HCT116 (cell line): Measurements from ENCODE around the gene GEMIN2. TPM values are rescaled to one million over a fixed set of nuclear protein-coding genes. Genes with fewer than 3 reads are reported as not detected.
A peak's percentile ranks its signal among the peaks of the same experiment; 100 is the strongest.

ENCODE experiments used
- ATAC-seq: fragments of 200-7000 bp; cut with Tn5 transposase; 2 replicates; pipeline ENCODE4 v1.9.1; 2020; ENCODE audit warnings: mild to moderate bottlenecking, moderate library complexity
- BruUV-seq: library from RNA; stranded (reverse); fragments of 400-500 nt; replicated peaks from 2 replicates; lab custom pipeline; 2021; lab: Mats Ljungman, UMichigan
- CTCF ChIA-PET: fragments of 300-600 bp; sonication (Branson Sonifier 250); formaldehyde crosslinking; loops from one replicate; lab custom pipeline; 2021; ENCODE audit warnings: antibody characterized with exemption; lab: Charles Lee
- POLR2A ChIA-PET: fragments of 300-600, 350-600 bp; sonication (Branson Sonifier 250); formaldehyde crosslinking; loops from one replicate; lab custom pipeline; 2021; ENCODE audit warnings: antibody characterized with exemption; lab: Charles Lee
- RAD21 ChIA-PET, 2 experiments: fragments of 300-600 bp; sonication (Branson Sonifier 250); formaldehyde crosslinking; loops; one replicate each; lab custom pipeline; 2023; ENCODE audit warnings: low total read pairs in 2 of 2; ENCODE audit not compliant: uncharacterized antibody in 2 of 2, unreplicated experiment in 2 of 2, low non-redundant PET in 1 of 2; lab: Charles Lee
- DNase-seq: peaks from one replicate; pipeline ENCODE4 v3.0.0-alpha.2; 2010; ENCODE audit warnings: low read depth, low spot score
- H2AFZ ChIP-seq: fragments of 200-600 bp; shearing (Covaris generic), sonication (generic); 2 replicates; pipeline ENCODE4 v1.6.1; 2017; ENCODE audit warnings: low read depth, mixed run types, mixed read lengths, antibody characterized with exemption, low read length; ENCODE audit not compliant: poor library complexity, severe bottlenecking
- H3K27ac ChIP-seq: 2 replicates; pipeline ENCODE4 v1.5.1; 2012; ENCODE audit warnings: low read depth, low read length
- H3K27me3 ChIP-seq: fragments of 200-600 bp; sonication (generic); 2 replicates; pipeline ENCODE4 v1.6.1; 2016; ENCODE audit warnings: mixed run types, low read length, mixed read lengths; ENCODE audit not compliant: insufficient read depth
- H3K36me3 ChIP-seq, 2 experiments: fragments of 200-500 bp in 1 of 2; fragments of 200-600 bp in 1 of 2; sonication (Bioruptor generic) in 1 of 2; sonication (generic) in 1 of 2; 2 replicates each; pipeline versions ENCODE4 v1.5.1 to v1.6.1; 2014 to 2016; ENCODE audit warnings: low read length in 2 of 2, inconsistent platforms in 1 of 2, mixed read lengths in 1 of 2, mixed run types in 1 of 2; ENCODE audit not compliant: insufficient read depth in 2 of 2, control insufficient read depth in 1 of 2
- H3K4me1 ChIP-seq, 2 experiments: fragments of 200-600 bp in 1 of 2; sonication (generic) in 1 of 2; 2 replicates each; pipeline versions ENCODE4 v1.5.1 to v1.6.1; 2012 to 2017; ENCODE audit warnings: low read length in 2 of 2, inconsistent platforms in 1 of 2, mild to moderate bottlenecking in 1 of 2, mixed read lengths in 1 of 2, mixed run types in 1 of 2, moderate library complexity in 1 of 2; ENCODE audit not compliant: insufficient read depth in 2 of 2, control insufficient read depth in 1 of 2
- H3K4me2 ChIP-seq: fragments of 200-600 bp; sonication (generic); 2 replicates; pipeline ENCODE4 v1.6.1; 2017; ENCODE audit warnings: mixed run types, low read length, mixed read lengths
- H3K4me3 ChIP-seq, 2 experiments: fragments of 200-600 bp in 1 of 2; sonication (generic) in 1 of 2; replicated peaks in 1 of 2; 2 replicates each; pipeline ENCODE4 v1.5.1; 2011 to 2016; ENCODE audit warnings: low read length in 2 of 2, control low read depth in 1 of 2, low read depth in 1 of 2, mild to moderate bottlenecking in 1 of 2, mixed read lengths in 1 of 2, mixed run types in 1 of 2
- H3K79me2 ChIP-seq: fragments of 200-600 bp; sonication (generic); 2 replicates; pipeline ENCODE4 v1.6.1; 2017; ENCODE audit warnings: mild to moderate bottlenecking, mixed run types, low read length, moderate library complexity, mixed read lengths; ENCODE audit not compliant: insufficient read depth
- H3K9ac ChIP-seq: fragments of 200-600 bp; sonication (generic); 2 replicates; pipeline ENCODE4 v1.6.1; 2016; ENCODE audit warnings: low read length, mixed read lengths
- H3K9me2 ChIP-seq: fragments of 200-600 bp; sonication (generic), shearing (Covaris generic); 2 replicates; pipeline ENCODE4 v1.6.1; 2017; ENCODE audit warnings: mixed run types, mild to moderate bottlenecking, moderate library complexity; ENCODE audit not compliant: insufficient read depth
- H3K9me3 ChIP-seq, 2 experiments: fragments of 200-500 bp in 1 of 2; fragments of 200-600 bp in 1 of 2; sonication (Bioruptor generic) in 1 of 2; sonication (generic) in 1 of 2; 2 replicates each; pipeline ENCODE4 v1.6.1; 2014 to 2017; ENCODE audit warnings: low read length in 2 of 2, mixed read lengths in 2 of 2, inconsistent platforms in 1 of 2, low read depth in 1 of 2, mild to moderate bottlenecking in 1 of 2, mixed run types in 1 of 2, moderate library complexity in 1 of 2; ENCODE audit not compliant: control insufficient read depth in 1 of 2, insufficient read depth in 1 of 2
- H4K20me1 ChIP-seq: fragments of 200-600 bp; sonication (generic), shearing (Covaris generic); 2 replicates; pipeline ENCODE4 v1.6.1; 2017; ENCODE audit warnings: mixed run types, mild to moderate bottlenecking, moderate library complexity; ENCODE audit not compliant: insufficient read depth
- CEBPB ChIP-seq: IDR thresholded peaks from 2 replicates; pipeline ENCODE4 v1.6.1; 2012; ENCODE audit warnings: low read depth
- CTCF ChIP-seq, 3 experiments: fragments of 200-600 bp in 1 of 3; sonication (generic) in 1 of 3; IDR thresholded peaks in 2 of 3; conservative IDR thresholded peaks in 1 of 3; 2 replicates each; pipeline ENCODE4 v1.5.1; 2012 to 2017; ENCODE audit warnings: low read depth in 2 of 3, low read length in 2 of 3, antibody characterized with exemption in 1 of 3, borderline replicate concordance in 1 of 3, control low read depth in 1 of 3, mild to moderate bottlenecking in 1 of 3, mixed read lengths in 1 of 3, mixed run types in 1 of 3, moderate library complexity in 1 of 3; ENCODE audit not compliant: insufficient read depth in 1 of 3
- JUND ChIP-seq: IDR thresholded peaks from 2 replicates; pipeline ENCODE4 v1.6.1; 2012
- POLR2AphosphoS5 ChIP-seq: IDR thresholded peaks from 2 replicates; pipeline ENCODE4 v1.6.1; 2011; ENCODE audit warnings: mild to moderate bottlenecking, low read depth, low read length, moderate library complexity
- RAD21 ChIP-seq: IDR thresholded peaks from 2 replicates; pipeline ENCODE4 v1.6.1; 2012; ENCODE audit warnings: low read depth, mild to moderate bottlenecking
- SRF ChIP-seq: IDR thresholded peaks from 2 replicates; pipeline ENCODE4 v1.6.1; 2012; ENCODE audit warnings: low read depth
- intact Hi-C: fragments of 100-400 bp; cut with micrococcal nuclease; formaldehyde crosslinking; loops from 2 replicates; pipeline ENCODE4 v1.10.0; 2022
- total RNA-seq: library from RNA; stranded (reverse); gene quantifications from one replicate; pipeline ENCODE4 v1.2.1, GENCODE V29; 2021; ENCODE audit not compliant: unreplicated experiment

GEMIN2 gene
- total RNA-seq, 1 experiment from 2014 or later: 27.3 TPM

- no peak for DNase-seq
- CTCF ChIA-PET: interaction anchor here (0.6 kb wide), 1 partner anchor 261 kb away, joined by 3 read pairs; no protein-coding TSS in a partner anchor
These were observed 6.5 kb upstream of the GEMIN2 start for GRCh38 chr14:39107591-39107996.

More at GRCh38 chr14:39107591-39107996, 6.5 kb upstream of the GEMIN2 start:
- ChIA-PET RAD21 (no interaction called here), POLR2A (no interaction called here)
- H3K4me1 ChIP-seq: peaks cover 6 to 16% of the 10 kb centered on the region in 2 experiments; a peak in 2 of 4 replicates
- BruUV-seq: no TSS peak
- H3K4me3 ChIP-seq: no peak overlapping the region
- no peak overlapping the region for H3K4me2 ChIP-seq
- H3K79me2 ChIP-seq: peaks cover 11% of the 10 kb centered on the region
- H3K9me2 ChIP-seq: no peaks in the 10 kb centered on the region
- H3K27ac ChIP-seq: no peak overlapping the region
- no peak for ATAC-seq
- H3K9ac ChIP-seq: no peak overlapping the region
- H3K27me3 ChIP-seq: no peaks in the 10 kb centered on the region
- H4K20me1 ChIP-seq: no peaks in the 10 kb centered on the region
- intact Hi-C loops: loop anchor here (1.0 to 5.0 kb wide), 3 partner anchors 115 to 319 kb away; no protein-coding TSS in a partner anchor
- TF ChIP-seq RAD21: peak; percentile 79
- no peak for TF ChIP-seq JUND
- TF ChIP-seq CEBPB: no peak
- peak; percentile 27; the same call in 1 of the 2 replicates for TF ChIP-seq SRF
- no peak for TF ChIP-seq POLR2AphosphoS5
- TF ChIP-seq CTCF (IDR thresholded peaks at IDR 0.05 in 2 of 3, conservative IDR thresholded peaks at IDR 0.05 in 1 of 3; ENCODE audit: borderline replicate concordance in 1 of 3, insufficient read depth in 1 of 3, low read depth in 2 of 3, low read length in 2 of 3): peak; percentile 51 to 65 (median 64); a peak in 5 of 6 replicates
- TF ChIP-seq, all 23 proteins: peak for 3
- no peaks in the 10 kb centered on the region for H3K9me3 ChIP-seq
- H2AFZ ChIP-seq: no peak overlapping the region
- H3K36me3 ChIP-seq: no peaks in the 10 kb centered on the region
